Liver (tissue), 3 donors: ENCODE measurements around the gene ATP6V0E2.

ENCODE experiments used
- ATF3 ChIP-seq: IDR thresholded peaks from 2 replicates; pipeline ENCODE4 v1.6.1; 2016; ENCODE audit warnings: antibody characterized with exemption
- CTCF ChIP-seq: fragments of 150-350 bp; IDR thresholded peaks from 2 replicates; pipeline ENCODE4 v1.5.1; 2017; ENCODE audit warnings: improper control_type of control experiment, low read depth, low read length; ENCODE audit not compliant: missing input control
- EGR1 ChIP-seq, 2 donors: IDR thresholded peaks; 2 replicates each; pipeline ENCODE4 v1.6.1; 2016 to 2018; ENCODE audit warnings: antibody characterized with exemption in 2 of 2, low read depth in 2 of 2
- GABPA ChIP-seq, 2 donors: IDR thresholded peaks in 1 of 2; conservative IDR thresholded peaks in 1 of 2; 2 replicates each; pipeline ENCODE4 v1.6.1; 2016; ENCODE audit warnings: antibody characterized with exemption in 2 of 2, mild to moderate bottlenecking in 1 of 2, moderate library complexity in 1 of 2
- JUND ChIP-seq, 2 donors: IDR thresholded peaks; 2 replicates each; pipeline ENCODE4 v1.6.1; 2016; ENCODE audit warnings: antibody characterized with exemption in 2 of 2
- MAX ChIP-seq: IDR thresholded peaks from 2 replicates; pipeline ENCODE4 v1.6.1; 2016; ENCODE audit warnings: antibody characterized with exemption
- RAD21 ChIP-seq, 2 donors: IDR thresholded peaks; 2 replicates each; pipeline ENCODE4 v1.6.1; 2016; ENCODE audit warnings: antibody characterized with exemption in 2 of 2, mild to moderate bottlenecking in 2 of 2
- REST ChIP-seq: IDR thresholded peaks from 2 replicates; pipeline ENCODE4 v1.6.1; 2016; ENCODE audit warnings: antibody characterized with exemption, mild to moderate bottlenecking
- SP1 ChIP-seq: IDR thresholded peaks from 2 replicates; pipeline ENCODE4 v1.6.1; 2018; ENCODE audit warnings: antibody characterized with exemption, mild to moderate bottlenecking
- TAF1 ChIP-seq: conservative IDR thresholded peaks from 2 replicates; pipeline ENCODE4 v1.6.1; 2016; ENCODE audit warnings: antibody characterized with exemption, mild to moderate bottlenecking
- YY1 ChIP-seq: IDR thresholded peaks from 2 replicates; pipeline ENCODE4 v1.6.1; 2016; ENCODE audit warnings: antibody characterized with exemption, mild to moderate bottlenecking
- donor health status: healthy.
- donor health status: healthy.

GRCh38 chr7:149845257-149845980 is 28.4 kb upstream of the ATP6V0E2 start:
- TF ChIP-seq CTCF (no peak), TAF1 (no peak), EGR1 (IDR thresholded peaks at IDR 0.05; ENCODE audit: low read depth in 2 of 2) (no peak), ATF3 (no peak), YY1 (no peak), RAD21 (IDR thresholded peaks at IDR 0.05) (no peak), MAX (no peak), REST (no peak), JUND (IDR thresholded peaks at IDR 0.05) (no peak), SP1 (no peak), GABPA (IDR thresholded peaks at IDR 0.05 in 1 of 2, conservative IDR thresholded peaks at IDR 0.05 in 1 of 2) (no peak)
